MCF 10A (cell line): Measurements from ENCODE around the gene ITGA2. TPM values are rescaled to one million over a fixed set of nuclear protein-coding genes. Genes with fewer than 3 reads are reported as not detected.

ENCODE experiments used
- BruUV-seq: library from RNA; stranded (reverse); fragments of 400-500 nt; replicated peaks from 2 replicates; lab custom pipeline; 2021; lab: Mats Ljungman, UMichigan
- CTCF ChIA-PET: fragments of 300-600 bp; sonication (Branson Sonifier 250); formaldehyde crosslinking; extraction: SDS; loops from one replicate; lab custom pipeline; 2021; ENCODE audit warnings: antibody characterized with exemption, inconsistent platforms; lab: Yijun Ruan, JAX
- POLR2A ChIA-PET: fragments of 300-600, 350-650 bp; sonication (Branson Sonifier 250); formaldehyde crosslinking; extraction: SDS; loops from one replicate; lab custom pipeline; 2020; ENCODE audit warnings: antibody characterized with exemption, inconsistent platforms; lab: Yijun Ruan, JAX
- DNase-seq: peaks from one replicate; pipeline ENCODE4 v3.0.0-alpha.2; 2018; ENCODE audit not compliant: unreplicated experiment
- H3K27ac Mint-ChIP-seq: one replicate; pipeline ENCODE4 v1.8.0; 2022; ENCODE audit warnings: mild to moderate bottlenecking, low read depth, mixed read lengths; ENCODE audit not compliant: unreplicated experiment
- H3K27me3 Mint-ChIP-seq: one replicate; pipeline ENCODE4 v1.8.0; 2022; ENCODE audit warnings: mixed read lengths; ENCODE audit not compliant: insufficient read depth, unreplicated experiment
- H3K36me3 Mint-ChIP-seq: one replicate; pipeline ENCODE4 v1.8.0; 2022; ENCODE audit warnings: mild to moderate bottlenecking, moderate library complexity, mixed read lengths; ENCODE audit not compliant: insufficient read depth, unreplicated experiment
- H3K4me1 Mint-ChIP-seq: one replicate; pipeline ENCODE4 v1.8.0; 2022; ENCODE audit warnings: mixed read lengths; ENCODE audit not compliant: insufficient read depth, unreplicated experiment
- H3K4me3 Mint-ChIP-seq: one replicate; pipeline ENCODE4 v1.8.0; 2022; ENCODE audit warnings: mild to moderate bottlenecking, moderate library complexity, mixed read lengths; ENCODE audit not compliant: unreplicated experiment
- H3K9me3 Mint-ChIP-seq: one replicate; pipeline ENCODE4 v1.8.0; 2022; ENCODE audit warnings: mixed read lengths; ENCODE audit not compliant: unreplicated experiment
- CTCF ChIP-seq: fragments of 200-600 bp; IDR thresholded peaks from one replicate; pipeline ENCODE4 v1.8.0; 2022; ENCODE audit warnings: antibody characterized with exemption, mild to moderate bottlenecking; ENCODE audit not compliant: unreplicated experiment
- intact Hi-C: fragments of 100-400 bp; cut with micrococcal nuclease; formaldehyde crosslinking; loops from 2 replicates; pipeline ENCODE4 v1.14.1; 2022
- total RNA-seq: library from RNA; stranded (reverse); gene quantifications from 2 replicates; pipeline ENCODE4 v1.2.3, GENCODE V29; 2022

The ITGA2 gene
- total RNA-seq, 1 experiment from 2014 or later, result 16.8 TPM

- no peak for DNase-seq
- Mint-ChIP-seq H3K4me1 (peaks cover 5% of the 10 kb centered on the region), H3K9me3 (no peaks in the 10 kb centered on the region), H3K27me3 (no peaks in the 10 kb centered on the region), H3K27ac (no peak overlapping the region), H3K4me3 (no peak overlapping the region), H3K36me3 (peaks cover 6% of the 10 kb centered on the region)
- intact Hi-C loops, result no loop called here
- CTCF ChIA-PET, result no interaction called here
- BruUV-seq, result no TSS peak
- TF ChIP-seq CTCF, result no peak
- POLR2A ChIA-PET, result interaction anchor here (4.4 kb wide), 1 partner anchor 10 kb away, joined by 39 read pairs; the partner anchor contains the start of gene ITGA2
Observed at GRCh38 chr5:52999344-52999949, 10.3 kb downstream of the ITGA2 start.

- no peak overlapping the region for H3K4me3 Mint-ChIP-seq
- H3K27ac Mint-ChIP-seq, result no peak overlapping the region
- TF ChIP-seq CTCF, result no peak
- CTCF ChIA-PET, result no interaction called here
- peaks cover 5% of the 10 kb centered on the region for H3K4me1 Mint-ChIP-seq
- no peaks in the 10 kb centered on the region for H3K9me3 Mint-ChIP-seq
- intact Hi-C loops, result no loop called here
- no TSS peak for BruUV-seq
- POLR2A ChIA-PET, result no interaction called here
- no peaks in the 10 kb centered on the region for H3K27me3 Mint-ChIP-seq
- H3K36me3 Mint-ChIP-seq, result peaks cover 6% of the 10 kb centered on the region
- no peak for DNase-seq
Observed at GRCh38 chr5:53001541-53001940, 12.4 kb downstream of the ITGA2 start.

GRCh38 chr5:53002491-53002890, 13.3 kb downstream of the ITGA2 start:
- intact Hi-C loops, result no loop called here
- TF ChIP-seq CTCF, result no peak
- ChIA-PET POLR2A (interaction anchor here (0.9 to 1.6 kb wide), 2 partner anchors 12 to 107 kb away, joined by 3 to 4 read pairs; partner anchors contain the start of gene MOCS2), CTCF (no interaction called here)
- DNase-seq, result no peak
- no peak overlapping the region for H3K4me3 Mint-ChIP-seq
- peaks cover 11% of the 10 kb centered on the region for H3K4me1 Mint-ChIP-seq
- no peaks in the 10 kb centered on the region for H3K9me3 Mint-ChIP-seq
- H3K27me3 Mint-ChIP-seq, result no peaks in the 10 kb centered on the region
- no peak overlapping the region for H3K27ac Mint-ChIP-seq
- peaks cover 6% of the 10 kb centered on the region for H3K36me3 Mint-ChIP-seq
- no TSS peak for BruUV-seq

GRCh38 chr5:53003144-53003543, 14.0 kb downstream of the ITGA2 start:
- H3K4me3 Mint-ChIP-seq, result no peak overlapping the region
- DNase-seq, result no peak
- peaks cover 6% of the 10 kb centered on the region for H3K36me3 Mint-ChIP-seq
- no peak for TF ChIP-seq CTCF
- no peak overlapping the region for H3K27ac Mint-ChIP-seq
- ChIA-PET POLR2A (interaction anchor here (0.9 to 1.6 kb wide), 2 partner anchors 13 to 106 kb away, joined by 3 to 4 read pairs; partner anchors contain the start of gene MOCS2), CTCF (interaction anchor here (0.6 kb wide), 1 partner anchor 14 kb away, joined by 4 read pairs; the partner anchor contains the start of gene ITGA2)
- H3K9me3 Mint-ChIP-seq, result no peaks in the 10 kb centered on the region
- intact Hi-C loops, result no loop called here
- BruUV-seq, result no TSS peak
- no peaks in the 10 kb centered on the region for H3K27me3 Mint-ChIP-seq
- peaks cover 13% of the 10 kb centered on the region for H3K4me1 Mint-ChIP-seq
